H1 (cell line): ENCODE measurements around the gene NR3C1. TPM values are rescaled to one million over a fixed set of nuclear protein-coding genes. Genes with fewer than 3 reads are reported as not detected.

Experiments used
- CTCF ChIA-PET: fragments of 300-600 bp; sonication (Branson Sonifier 250); formaldehyde crosslinking; loops from one replicate; lab custom pipeline; 2021; ENCODE audit not compliant: partially characterized antibody; lab: Charles Lee
- POLR2A ChIA-PET: fragments of 300-600 bp; sonication (Branson Sonifier 250); formaldehyde crosslinking; loops from one replicate; lab custom pipeline; 2021; ENCODE audit warnings: inconsistent platforms; ENCODE audit not compliant: partially characterized antibody; lab: Charles Lee
- DNase-seq, 2 experiments: peaks; one replicate each; pipeline versions ENCODE4 v3.0.0 to v3.0.0-alpha.2; 2010 to 2022; ENCODE audit warnings: low spot score in 2 of 2, low read depth in 1 of 2, mixed read lengths in 1 of 2
- FAIRE-seq: peaks from 2 replicates; lab custom pipeline; 2011; peaks lifted over from hg19 to GRCh38; lab: Jason Lieb, UNC
- H2AFZ ChIP-seq: 2 replicates; pipeline ENCODE4 v1.8.1; 2012; ENCODE audit warnings: low read length, inconsistent platforms
- H2AK5ac ChIP-seq: 2 replicates; pipeline ENCODE4 v1.6.1; 2013; ENCODE audit warnings: low read depth, low read length
- H2BK120ac ChIP-seq: replicated peaks from 2 replicates; pipeline ENCODE3; 2013; ENCODE audit warnings: low read depth, low read length, inconsistent platforms
- H2BK12ac ChIP-seq: 2 replicates; pipeline ENCODE4 v1.6.1; 2013; ENCODE audit warnings: low read depth, low read length
- H2BK15ac ChIP-seq: 2 replicates; pipeline ENCODE4 v1.6.1; 2013; ENCODE audit warnings: low read length
- H2BK20ac ChIP-seq: 2 replicates; pipeline ENCODE4 v1.6.1; 2013; ENCODE audit warnings: low read length
- H2BK5ac ChIP-seq: 2 replicates; pipeline ENCODE4 v1.6.1; 2013; ENCODE audit warnings: low read depth, low read length
- H3K14ac ChIP-seq: 2 replicates; pipeline ENCODE4 v1.6.1; 2013; ENCODE audit warnings: inconsistent platforms; ENCODE audit not compliant: insufficient read length
- H3K18ac ChIP-seq: 2 replicates; pipeline ENCODE4 v1.6.1; 2013; ENCODE audit warnings: low read length; ENCODE audit errors: extremely low read depth
- H3K23ac ChIP-seq: 2 replicates; pipeline ENCODE4 v1.6.1; 2013; ENCODE audit warnings: inconsistent platforms; ENCODE audit not compliant: insufficient read length
- H3K23me2 ChIP-seq: 2 replicates; pipeline ENCODE4 v1.6.1; 2013; ENCODE audit warnings: low read depth, low read length
- H3K27ac ChIP-seq: 2 replicates; pipeline ENCODE4 v1.6.1; 2011; ENCODE audit warnings: low read depth, low read length, inconsistent platforms
- H3K27me3 ChIP-seq, 4 experiments: replicated peaks in 1 of 4; 1 replicate in 1 of 4; 2 replicates in 3 of 4; pipeline versions ENCODE4 v1.6.1 to v1.8.1; 2011 to 2013; ENCODE audit warnings: low read length in 3 of 4, mild to moderate bottlenecking in 3 of 4, inconsistent platforms in 2 of 4, mixed read lengths in 2 of 4, moderate library complexity in 1 of 4; ENCODE audit not compliant: control insufficient read depth in 3 of 4, insufficient read depth in 3 of 4; ENCODE audit errors: extremely low read depth in 1 of 4
- H3K36me3 ChIP-seq, 4 experiments: 2 replicates each; pipeline versions ENCODE4 v1.6.1 to v1.8.1; 2011 to 2013; ENCODE audit warnings: mild to moderate bottlenecking in 4 of 4, low read length in 3 of 4, moderate library complexity in 2 of 4, control low read depth in 1 of 4, inconsistent platforms in 1 of 4; ENCODE audit not compliant: insufficient read depth in 4 of 4, control insufficient read depth in 2 of 4
- H3K4ac ChIP-seq: replicated peaks from 2 replicates; pipeline ENCODE3; 2013; ENCODE audit warnings: low read length, low read depth, mixed read lengths, inconsistent platforms; ENCODE audit not compliant: insufficient read length
- H3K4me1 ChIP-seq, 4 experiments: replicated peaks in 1 of 4; 1 replicate in 1 of 4; 2 replicates in 3 of 4; pipeline versions ENCODE4 v1.6.1 to v1.8.1; 2011 to 2013; ENCODE audit warnings: low read length in 3 of 4, inconsistent platforms in 2 of 4, mixed read lengths in 1 of 4; ENCODE audit not compliant: insufficient read depth in 4 of 4, control insufficient read depth in 3 of 4
- H3K4me2 ChIP-seq, 2 experiments: 2 replicates each; pipeline versions ENCODE4 v1.6.1 to v1.8.1; 2011 to 2013; ENCODE audit warnings: low read depth in 2 of 2, low read length in 2 of 2, control low read depth in 1 of 2, inconsistent platforms in 1 of 2, mild to moderate bottlenecking in 1 of 2; ENCODE audit not compliant: insufficient read depth in 1 of 2
- H3K4me3 ChIP-seq, 4 experiments: fragments of 200-600, 300-600 bp in 1 of 4; sonication (generic), shearing (Covaris generic), sonication (Bioruptor Twin) in 1 of 4; 2 replicates each; pipeline versions ENCODE4 v1.5.1 to v1.8.1; 2011 to 2016; ENCODE audit warnings: low read length in 4 of 4, low read depth in 3 of 4, control low read depth in 2 of 4, inconsistent platforms in 2 of 4, mild to moderate bottlenecking in 2 of 4, mixed read lengths in 1 of 4, moderate library complexity in 1 of 4; ENCODE audit not compliant: insufficient read depth in 2 of 4; ENCODE audit errors: extremely low read depth in 1 of 4
- H3K56ac ChIP-seq: replicated peaks from 2 replicates; pipeline ENCODE3; 2013; ENCODE audit warnings: low read depth, mild to moderate bottlenecking, mixed read lengths, low read length, inconsistent platforms; ENCODE audit not compliant: insufficient read length
- H3K79me1 ChIP-seq: 2 replicates; pipeline ENCODE4 v1.6.1; 2013; ENCODE audit warnings: low read depth, low read length, control low read depth
- H3K79me2 ChIP-seq, 2 experiments: 2 replicates each; pipeline versions ENCODE4 v1.6.1 to v1.8.1; 2012 to 2013; ENCODE audit warnings: low read length in 2 of 2, mild to moderate bottlenecking in 2 of 2, inconsistent platforms in 1 of 2; ENCODE audit not compliant: insufficient read depth in 2 of 2, control insufficient read depth in 1 of 2
- H3K9ac ChIP-seq, 4 experiments: replicated peaks in 1 of 4; 1 replicate in 1 of 4; 2 replicates in 3 of 4; pipeline versions ENCODE4 v1.6.1 to v1.8.1; 2011 to 2013; ENCODE audit warnings: low read depth in 3 of 4, low read length in 3 of 4, control low read depth in 2 of 4, mild to moderate bottlenecking in 2 of 4, moderate library complexity in 2 of 4, inconsistent platforms in 1 of 4; ENCODE audit errors: extremely low read depth in 1 of 4
- H3K9me3 ChIP-seq, 2 experiments: 2 replicates each; pipeline versions ENCODE4 v1.6.1 to v1.8.1; 2012 to 2013; ENCODE audit warnings: mild to moderate bottlenecking in 2 of 2, moderate library complexity in 2 of 2, control low read depth in 1 of 2, inconsistent platforms in 1 of 2, low read depth in 1 of 2, low read length in 1 of 2, mixed read lengths in 1 of 2; ENCODE audit not compliant: insufficient read depth in 2 of 2
- H4K20me1 ChIP-seq, 2 experiments: replicated peaks in 1 of 2; 2 replicates each; pipeline versions ENCODE3 to v1.8.1; 2011 to 2013; ENCODE audit warnings: inconsistent platforms in 2 of 2, low read length in 2 of 2, mild to moderate bottlenecking in 1 of 2; ENCODE audit not compliant: insufficient read depth in 2 of 2, control insufficient read depth in 1 of 2
- H4K5ac ChIP-seq: 2 replicates; pipeline ENCODE4 v1.6.1; 2013; ENCODE audit warnings: low read length, low read depth, mixed read lengths, inconsistent platforms; ENCODE audit not compliant: insufficient read length
- H4K8ac ChIP-seq: 2 replicates; pipeline ENCODE4 v1.8.0; 2013; ENCODE audit warnings: mild to moderate bottlenecking, moderate library complexity, low read length, inconsistent platforms; ENCODE audit not compliant: insufficient read depth; ENCODE audit errors: extremely low read depth
- H4K91ac ChIP-seq: replicated peaks from 2 replicates; pipeline ENCODE3; 2013; ENCODE audit warnings: low read length, mixed read lengths, inconsistent platforms; ENCODE audit not compliant: insufficient read length
- CBX5 ChIP-seq: fragments of 300-800, 300-1000 bp; sonication (generic); IDR thresholded peaks from 2 replicates; pipeline ENCODE4 v1.7.1; 2016; ENCODE audit warnings: antibody characterized with exemption, low read length, low read depth
- EGR1 ChIP-seq: IDR thresholded peaks from 2 replicates; pipeline ENCODE4 v1.6.1; 2011; ENCODE audit warnings: low read depth, low read length, borderline replicate concordance
- RBBP5 ChIP-seq: IDR thresholded peaks from 2 replicates; pipeline ENCODE4 v1.7.1; 2012; ENCODE audit warnings: low read depth, mild to moderate bottlenecking, inconsistent platforms, low read length, moderate library complexity, borderline replicate concordance
- SAP30 ChIP-seq: fragments of 300-600 bp; sonication (generic); IDR thresholded peaks from 2 replicates; pipeline ENCODE4 v1.7.1; 2012; ENCODE audit warnings: low read length, moderate library complexity, mild to moderate bottlenecking, inconsistent platforms; ENCODE audit not compliant: insufficient read depth, insufficient replicate concordance
- ZNF274 ChIP-seq: IDR thresholded peaks from 2 replicates; pipeline ENCODE4 v1.7.0; 2012; ENCODE audit warnings: low read length, borderline replicate concordance; ENCODE audit errors: extremely low read depth
- WGBS, 2 experiments: shearing (Covaris generic) in 1 of 2; methylation state at CpG; one replicate each; pipeline versions ENCODE4 v1.1.6 to v1.1.7; 2013 to 2015; ENCODE audit warnings: low lambda C conversion rate in 2 of 2, mixed read lengths in 2 of 2, inconsistent platforms in 1 of 2, low coverage in 1 of 2, missing lambda C conversion rate in 1 of 2; ENCODE audit not compliant: insufficient replicate concordance in 2 of 2, insufficient coverage in 1 of 2, insufficient read length in 1 of 2; ENCODE audit errors: extremely low coverage in 1 of 2, missing lambda C conversion rate in 1 of 2; 5-methylcytosine and 5-hydroxymethylcytosine counted together
- polyA plus RNA-seq, 7 experiments: library from polyadenylated mRNA; depleted of rRNA in 3 of 7; stranded (reverse) in 5 of 7; unstranded in 2 of 7; fragments of >200 nt in 5 of 7; fragments of 200-250 nt in 2 of 7; gene quantifications; 1 replicate in 5 of 7; 2 replicates in 1 of 7; 4 replicates in 1 of 7; pipeline versions ENCODE4 v1.2.1 to v1.2.3, GENCODE V29; 2011 to 2013; ENCODE audit warnings: missing spikeins in 2 of 7, mixed read lengths in 2 of 7
- total RNA-seq: library from RNA; stranded (reverse); fragmentation: NEBNext Ultra II Directional; extraction: Animal tissue kit (Norgen Biotek cat#: 25700); gene quantifications from 2 replicates; pipeline ENCODE4 v1.2.1, GENCODE V29; 2021

NR3C1 gene
- total and polyA plus RNA-seq, 2 of the 8 experiments (the other 6 are each of a cell fraction or from before 2014, with no cell fraction given): 1.7 to 5.4 TPM

DNA sequence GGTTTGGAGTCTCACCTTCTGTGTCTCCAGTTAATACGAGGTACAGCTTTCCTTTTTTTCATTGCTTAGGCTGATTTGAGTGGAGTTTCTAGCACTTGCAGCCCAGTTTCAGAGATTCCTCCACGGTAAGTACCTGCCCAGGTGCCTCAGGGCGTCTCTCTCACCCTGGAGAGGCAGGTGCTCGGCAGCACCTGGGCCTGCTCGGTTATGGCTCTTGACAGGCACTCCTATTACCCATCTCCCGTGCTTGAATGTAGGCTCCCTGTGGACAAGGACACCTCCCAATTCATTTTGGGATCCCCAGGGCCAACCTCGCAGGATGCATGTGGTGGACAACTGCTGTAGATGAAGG, 144.3 kb downstream of the NR3C1 start:
- Histone ChIP-seq H2BK15ac (no peak overlapping the region), H4K8ac (no peak overlapping the region), H3K4ac (no peak overlapping the region), H4K5ac (no peak overlapping the region), H2BK120ac (no peak overlapping the region), H3K9me3 (no peaks in the 10 kb centered on the region), H3K9ac (no peak overlapping the region), H3K27me3 (no peaks in the 10 kb centered on the region), H2AK5ac (no peak overlapping the region), H4K20me1 (no peaks in the 10 kb centered on the region), H3K23ac (no peak overlapping the region), H3K27ac (no peak overlapping the region), H2AFZ (no peak overlapping the region), H3K18ac (no peak overlapping the region), H3K4me3 (no peak overlapping the region), H3K36me3 (no peaks in the 10 kb centered on the region), H3K79me2 (no peaks in the 10 kb centered on the region), H3K79me1 (no peaks in the 10 kb centered on the region), H2BK20ac (no peak overlapping the region), H3K4me2 (no peak overlapping the region), H2BK5ac (no peak overlapping the region), H4K91ac (no peak overlapping the region), H3K23me2 (no peaks in the 10 kb centered on the region; the same call in 1 of the 2 replicates), H3K14ac (no peak overlapping the region), H3K4me1 (no peaks in the 10 kb centered on the region), H3K56ac (no peak overlapping the region), H2BK12ac (no peak overlapping the region)
- TF ChIP-seq EGR1 (no peak), SAP30 (no peak), RBBP5 (no peak), CBX5 (no peak), ZNF274 (no peak)
- 96% methylated on average over 7 of the region's 7 CpGs; no CpG with 5 or more reads in 1 of the 2 experiments for WGBS, 2 experiments
- ChIA-PET CTCF (no interaction called here), POLR2A (no interaction called here)
- DNase-seq (no peak), FAIRE-seq (no peak)
